GM12878 (cell line): ENCODE results near the gene IRF1. TPM values are rescaled to one million over a fixed set of nuclear protein-coding genes. Genes with fewer than 3 reads are reported as not detected.

ENCODE experiments used
- ATAC-seq: fragments of 200-7000 bp; cut with Tn5 transposase; 3 replicates; pipeline ENCODE4 v1.9.1; 2020; ENCODE audit warnings: mild to moderate bottlenecking, moderate library complexity
- BruUV-seq: library from RNA; stranded (reverse); fragments of 400-500 nt; replicated peaks from 2 replicates; lab custom pipeline; 2021; lab: Mats Ljungman, UMichigan
- CTCF ChIA-PET: fragments of 300-600 bp; sonication (Branson Sonifier 250); formaldehyde crosslinking; extraction: SDS; loops from one replicate; lab custom pipeline; 2021; ENCODE audit warnings: inconsistent platforms; lab: Yijun Ruan, JAX
- POLR2A ChIA-PET: fragments of 350-600 bp; formaldehyde crosslinking; extraction: SDS; loops from one replicate; lab custom pipeline; 2021; ENCODE audit warnings: inconsistent platforms; lab: Charles Lee
- RAD21 ChIA-PET: fragments of 300-600 bp; sonication (Branson Sonifier 250); formaldehyde crosslinking; loops from one replicate; lab custom pipeline; 2023; ENCODE audit warnings: antibody characterized with exemption; ENCODE audit not compliant: unreplicated experiment; lab: Charles Lee
- SMC1A ChIA-PET: fragments of 300-600 bp; sonication (Branson Sonifier 250); formaldehyde crosslinking; loops from one replicate; lab custom pipeline; 2023; ENCODE audit not compliant: unreplicated experiment, uncharacterized antibody; lab: Charles Lee
- DNase-seq: peaks from one replicate; pipeline ENCODE4 v3.0.0-alpha.2; 2011; ENCODE audit warnings: low read depth, low spot score
- FAIRE-seq: peaks from 3 replicates; lab custom pipeline; 2011; peaks lifted over from hg19 to GRCh38; lab: Jason Lieb, UNC
- H2AFZ ChIP-seq: 2 replicates; pipeline ENCODE4 v1.6.0; 2011; ENCODE audit warnings: low read depth, low read length, control low read depth; ENCODE audit not compliant: control insufficient read depth
- H3K27ac ChIP-seq: 2 replicates; pipeline ENCODE4 v1.5.1; 2011; ENCODE audit warnings: control low read depth; ENCODE audit not compliant: control insufficient read depth, insufficient read depth
- H3K27me3 ChIP-seq, 2 experiments: replicated peaks in 1 of 2; 2 replicates each; pipeline versions ENCODE4 v1.6.0 to v1.6.1; 2011; ENCODE audit warnings: low read length in 1 of 2; ENCODE audit not compliant: control insufficient read depth in 2 of 2, insufficient read depth in 2 of 2
- H3K36me3 ChIP-seq, 2 experiments: 2 replicates each; pipeline ENCODE4 v1.5.1; 2011; ENCODE audit warnings: low read length in 1 of 2; ENCODE audit not compliant: control insufficient read depth in 2 of 2, insufficient read depth in 2 of 2
- H3K4me1 ChIP-seq: 2 replicates; pipeline ENCODE4 v1.6.1; 2011; ENCODE audit warnings: mild to moderate bottlenecking, low read length, moderate library complexity, mixed read lengths; ENCODE audit not compliant: control insufficient read depth, insufficient read depth
- H3K4me2 ChIP-seq: 2 replicates; pipeline ENCODE4 v1.6.0; 2011; ENCODE audit warnings: control low read depth; ENCODE audit not compliant: control insufficient read depth, insufficient read depth
- H3K4me3 ChIP-seq: fragments of 200-600 bp; sonication (generic); 2 replicates; pipeline ENCODE4 v1.5.1; 2016
- H3K79me2 ChIP-seq: 2 replicates; pipeline ENCODE4 v1.6.0; 2011; ENCODE audit warnings: low read length; ENCODE audit not compliant: control insufficient read depth, insufficient read depth
- H3K9ac ChIP-seq: 2 replicates; pipeline ENCODE4 v1.8.0; 2011; ENCODE audit warnings: low read length, control low read depth, mixed read lengths; ENCODE audit not compliant: control insufficient read depth, insufficient read depth
- H3K9me3 ChIP-seq: replicated peaks from 3 replicates; pipeline ENCODE4 v1.5.1; 2011; ENCODE audit warnings: mild to moderate bottlenecking, low read length; ENCODE audit not compliant: control insufficient read depth, insufficient read depth
- H4K20me1 ChIP-seq: 2 replicates; pipeline ENCODE4 v1.6.0; 2011; ENCODE audit not compliant: control insufficient read depth, insufficient read depth
- ATF2 ChIP-seq: IDR thresholded peaks from 2 replicates; pipeline ENCODE4 v1.6.1; 2012; ENCODE audit warnings: low read length, inconsistent platforms
- HDAC2 ChIP-seq: fragments of 200-600 bp; sonication (generic); IDR thresholded peaks from 2 replicates; pipeline ENCODE4 v1.6.1; 2017
- IRF3 ChIP-seq: fragments of 450-650 bp; IDR thresholded peaks from 2 replicates; pipeline ENCODE4 v1.6.1; 2014; ENCODE audit warnings: mild to moderate bottlenecking
- KLF5 ChIP-seq: fragments of 450-650 bp; IDR thresholded peaks from 2 replicates; pipeline ENCODE4 v1.6.1; 2014; ENCODE audit warnings: mild to moderate bottlenecking; ENCODE audit not compliant: partially characterized antibody
- NBN ChIP-seq: fragments of 450-650 bp; IDR thresholded peaks from 2 replicates; pipeline ENCODE4 v1.6.1; 2016
- PAX5 ChIP-seq: IDR thresholded peaks from 2 replicates; pipeline ENCODE4 v1.6.1; 2011; ENCODE audit warnings: low read depth, low read length, borderline replicate concordance
- PML ChIP-seq: IDR thresholded peaks from 2 replicates; pipeline ENCODE4 v1.6.1; 2012; ENCODE audit warnings: low read length, inconsistent platforms
- ZBED1 ChIP-seq: IDR thresholded peaks from 2 replicates; pipeline ENCODE4 v1.6.1; 2016; ENCODE audit warnings: borderline replicate concordance
- ZNF384 ChIP-seq: IDR thresholded peaks from 2 replicates; pipeline ENCODE4 v1.6.1; 2012; ENCODE audit warnings: low read depth, mild to moderate bottlenecking, low read length, improper control_type of control experiment, borderline replicate concordance
- ZNF592 ChIP-seq: fragments of 450-650 bp; IDR thresholded peaks from 2 replicates; pipeline ENCODE4 v1.6.1; 2017; ENCODE audit warnings: mild to moderate bottlenecking, moderate library complexity
- WGBS: methylation state at CpG from one replicate; pipeline ENCODE4 v1.1.6; 2016; ENCODE audit warnings: low lambda C conversion rate; ENCODE audit not compliant: insufficient replicate concordance, insufficient coverage; ENCODE audit errors: missing lambda C conversion rate; 5-methylcytosine and 5-hydroxymethylcytosine counted together
- in situ Hi-C: fragments of 300-500 bp; cut with MboI; formaldehyde crosslinking; loops from 9 replicates; pipeline ENCODE4 v1.14.3; 2018; ENCODE audit warnings: mixed read lengths
- intact Hi-C: fragments of 100-400 bp; cut with micrococcal nuclease; formaldehyde crosslinking; loops from one replicate; pipeline ENCODE4 v1.14.2; 2022; ENCODE audit not compliant: unreplicated experiment
- polyA plus RNA-seq, 11 experiments: library from polyadenylated mRNA; depleted of rRNA in 4 of 11; unstranded in 6 of 11; stranded (reverse) in 5 of 11; fragments of >200 nt; fragmentation: Nextera tagmentation in 4 of 11; fragmentation: Illumina TruSeq in 1 of 11; extraction: Ambion mirVana in 4 of 11; extraction: Trizol in 1 of 11; gene quantifications; 1 replicate in 1 of 11; 2 replicates in 10 of 11; pipeline versions ENCODE4 v1.2.1 to v1.2.3, GENCODE V29; 2011 to 2016; ENCODE audit warnings: inconsistent platforms in 2 of 11, missing spikeins in 2 of 11, low read depth in 1 of 11
- total RNA-seq, 4 experiments: library from RNA; depleted of rRNA in 3 of 4; stranded (reverse); fragments of >200 nt in 3 of 4; fragmentation: Illumina TruSeq in 1 of 4; extraction: Trizol in 1 of 4; gene quantifications; 2 replicates each; pipeline versions ENCODE4 v1.2.1 to v1.2.3, GENCODE V29; 2013 to 2021

The IRF1 gene
- total and polyA plus RNA-seq, 10 of the 15 experiments (the other 5 are each of a cell fraction or from before 2014, with no cell fraction given), result 6.9 to 68.0 (median 49.6) TPM

- Histone ChIP-seq H3K36me3 (no peaks in the 10 kb centered on the region), H3K79me2 (no peaks in the 10 kb centered on the region), H3K4me2 (no peak overlapping the region), H2AFZ (no peak overlapping the region), H3K9me3 (peaks cover 2% of the 10 kb centered on the region; the same call in 2 of the 3 replicates), H3K4me3 (no peak overlapping the region), H3K27ac (no peak overlapping the region), H3K27me3 (no peaks in the 10 kb centered on the region), H4K20me1 (no peaks in the 10 kb centered on the region), H3K9ac (no peak overlapping the region), H3K4me1 (peaks cover 23% of the 10 kb centered on the region)
- FAIRE-seq (no peak), ATAC-seq (no peak), DNase-seq (no peak)
- intact Hi-C loops, result loop anchor here (5.0 kb wide), 1 partner anchor 232 kb away; no protein-coding TSS in a partner anchor
- BruUV-seq, result no TSS peak
- in situ Hi-C loops, result loop anchor here (10.0 kb wide), 2 partner anchors 270 to 430 kb away; partner anchors contain the start of gene CSF2
- ChIA-PET RAD21 (interaction anchor here (1.6 to 12.7 kb wide), 8 partner anchors 22 to 316 kb away, joined by 3 to 279 read pairs (median 8); partner anchors contain the start of genes CCNI2 and KIF3A), CTCF (interaction anchor here (1.0 to 13.6 kb wide), 15 partner anchors 8 to 379 kb away, joined by 3 to 481 read pairs (median 5); no protein-coding TSS in a partner anchor), SMC1A (interaction anchor here (0.8 to 13.3 kb wide), 12 partner anchors 18 to 379 kb away, joined by 3 to 340 read pairs (median 7); no protein-coding TSS in a partner anchor), POLR2A (interaction anchor here (0.8 to 3.0 kb wide), 4 partner anchors 22 to 113 kb away, joined by 3 to 11 read pairs (median 4); no protein-coding TSS in a partner anchor)
- 79% methylated on average over 4 of the region's 4 CpGs for WGBS
- TF ChIP-seq PAX5, result no peak
- TF ChIP-seq HDAC2, result no peak
- TF ChIP-seq IRF3, result no peak
These were observed 14.2 kb upstream of the IRF1 start for GRCh38 chr5:132504746-132505145.

DNA sequence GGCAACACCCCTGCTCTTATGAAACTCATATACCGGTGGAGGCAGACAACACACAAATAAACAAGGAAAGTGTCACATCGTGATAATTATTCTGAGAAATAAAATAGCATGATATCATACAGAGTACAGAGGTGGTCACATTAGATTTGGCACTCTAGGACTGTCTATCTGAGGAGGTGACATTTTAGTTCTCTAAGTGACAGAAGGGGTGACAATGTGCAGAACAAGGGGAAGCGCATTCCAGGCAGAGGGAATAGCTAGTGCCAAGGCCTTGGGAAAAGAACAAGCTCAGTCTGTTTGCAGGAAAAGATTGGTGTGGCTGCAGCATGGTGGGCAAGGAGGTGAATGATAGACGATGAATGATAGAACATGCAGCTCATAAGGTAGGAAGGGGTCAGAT is 12.7 kb upstream of the IRF1 start:
- no peaks in the 10 kb centered on the region for H3K36me3 ChIP-seq
- in situ Hi-C loops (loop anchor here (10.0 kb wide), 2 partner anchors 268 to 428 kb away; partner anchors contain the start of gene CSF2), intact Hi-C loops (loop anchor here (5.0 kb wide), 1 partner anchor 231 kb away; no protein-coding TSS in a partner anchor)
- DNase-seq (no peak), ATAC-seq (no peak), FAIRE-seq (no peak)
- no peaks in the 10 kb centered on the region for H3K79me2 ChIP-seq
- ChIA-PET CTCF (interaction anchor here (2.1 to 13.6 kb wide), 5 partner anchors 9 to 316 kb away, joined by 6 to 481 read pairs (median 41); partner anchors contain the start of gene IRF1), POLR2A (interaction anchor here (0.6 to 3.7 kb wide), 4 partner anchors 80 to 247 kb away, joined by 3 to 16 read pairs (median 3); no protein-coding TSS in a partner anchor), SMC1A (interaction anchor here (0.9 to 13.3 kb wide), 12 partner anchors 8 to 322 kb away, joined by 3 to 340 read pairs (median 4); no protein-coding TSS in a partner anchor), RAD21 (interaction anchor here (0.7 to 27.2 kb wide), 5 partner anchors 76 to 601 kb away, joined by 3 to 453 read pairs (median 40); no protein-coding TSS in a partner anchor)
- H4K20me1 ChIP-seq, result no peaks in the 10 kb centered on the region
- no peak overlapping the region for H3K27ac ChIP-seq
- no peak overlapping the region for H3K4me2 ChIP-seq
- no peak overlapping the region for H2AFZ ChIP-seq
- H3K27me3 ChIP-seq, result no peaks in the 10 kb centered on the region
- BruUV-seq, result no TSS peak
- H3K9ac ChIP-seq, result no peak overlapping the region
- peaks cover 26% of the 10 kb centered on the region for H3K4me1 ChIP-seq
- H3K4me3 ChIP-seq, result no peak overlapping the region
- H3K9me3 ChIP-seq, result no peaks in the 10 kb centered on the region
- WGBS, result 81% methylated on average over 4 of the region's 4 CpGs
- no peak for TF ChIP-seq ZNF384
- TF ChIP-seq ZNF592, result no peak
- TF ChIP-seq PML, result no peak
- TF ChIP-seq ATF2, result no peak
- TF ChIP-seq NBN, result no peak
- no peak for TF ChIP-seq KLF5
- TF ChIP-seq ZBED1, result no peak
